GM12878 (cell line): Measurements from ENCODE around the gene LRRC7. TPM values are rescaled to one million over a fixed set of nuclear protein-coding genes. Genes with fewer than 3 reads are reported as not detected.

Experiments used
- ATAC-seq: fragments of 200-7000 bp; cut with Tn5 transposase; 3 replicates; pipeline ENCODE4 v1.9.1; 2020; ENCODE audit warnings: mild to moderate bottlenecking, moderate library complexity
- BruUV-seq: library from RNA; stranded (reverse); fragments of 400-500 nt; replicated peaks from 2 replicates; lab custom pipeline; 2021; lab: Mats Ljungman, UMichigan
- CTCF ChIA-PET: fragments of 300-600 bp; sonication (Branson Sonifier 250); formaldehyde crosslinking; extraction: SDS; loops from one replicate; lab custom pipeline; 2021; ENCODE audit warnings: inconsistent platforms; lab: Yijun Ruan, JAX
- POLR2A ChIA-PET: fragments of 350-600 bp; formaldehyde crosslinking; extraction: SDS; loops from one replicate; lab custom pipeline; 2021; ENCODE audit warnings: inconsistent platforms; lab: Charles Lee
- RAD21 ChIA-PET: fragments of 300-600 bp; sonication (Branson Sonifier 250); formaldehyde crosslinking; loops from one replicate; lab custom pipeline; 2023; ENCODE audit warnings: antibody characterized with exemption; ENCODE audit not compliant: unreplicated experiment; lab: Charles Lee
- SMC1A ChIA-PET: fragments of 300-600 bp; sonication (Branson Sonifier 250); formaldehyde crosslinking; loops from one replicate; lab custom pipeline; 2023; ENCODE audit not compliant: unreplicated experiment, uncharacterized antibody; lab: Charles Lee
- DNase-seq: peaks from one replicate; pipeline ENCODE4 v3.0.0-alpha.2; 2011; ENCODE audit warnings: low read depth, low spot score
- FAIRE-seq: peaks from 3 replicates; lab custom pipeline; 2011; peaks lifted over from hg19 to GRCh38; lab: Jason Lieb, UNC
- H2AFZ ChIP-seq: 2 replicates; pipeline ENCODE4 v1.6.0; 2011; ENCODE audit warnings: low read depth, low read length, control low read depth; ENCODE audit not compliant: control insufficient read depth
- H3K27ac ChIP-seq: 2 replicates; pipeline ENCODE4 v1.5.1; 2011; ENCODE audit warnings: control low read depth; ENCODE audit not compliant: control insufficient read depth, insufficient read depth
- H3K27me3 ChIP-seq, 2 experiments: replicated peaks in 1 of 2; 2 replicates each; pipeline versions ENCODE4 v1.6.0 to v1.6.1; 2011; ENCODE audit warnings: low read length in 1 of 2; ENCODE audit not compliant: control insufficient read depth in 2 of 2, insufficient read depth in 2 of 2
- H3K36me3 ChIP-seq, 2 experiments: 2 replicates each; pipeline ENCODE4 v1.5.1; 2011; ENCODE audit warnings: low read length in 1 of 2; ENCODE audit not compliant: control insufficient read depth in 2 of 2, insufficient read depth in 2 of 2
- H3K4me1 ChIP-seq: 2 replicates; pipeline ENCODE4 v1.6.1; 2011; ENCODE audit warnings: mild to moderate bottlenecking, low read length, moderate library complexity, mixed read lengths; ENCODE audit not compliant: control insufficient read depth, insufficient read depth
- H3K4me2 ChIP-seq: 2 replicates; pipeline ENCODE4 v1.6.0; 2011; ENCODE audit warnings: control low read depth; ENCODE audit not compliant: control insufficient read depth, insufficient read depth
- H3K4me3 ChIP-seq: fragments of 200-600 bp; sonication (generic); 2 replicates; pipeline ENCODE4 v1.5.1; 2016
- H3K79me2 ChIP-seq: 2 replicates; pipeline ENCODE4 v1.6.0; 2011; ENCODE audit warnings: low read length; ENCODE audit not compliant: control insufficient read depth, insufficient read depth
- H3K9ac ChIP-seq: 2 replicates; pipeline ENCODE4 v1.8.0; 2011; ENCODE audit warnings: low read length, control low read depth, mixed read lengths; ENCODE audit not compliant: control insufficient read depth, insufficient read depth
- H3K9me3 ChIP-seq: replicated peaks from 3 replicates; pipeline ENCODE4 v1.5.1; 2011; ENCODE audit warnings: mild to moderate bottlenecking, low read length; ENCODE audit not compliant: control insufficient read depth, insufficient read depth
- H4K20me1 ChIP-seq: 2 replicates; pipeline ENCODE4 v1.6.0; 2011; ENCODE audit not compliant: control insufficient read depth, insufficient read depth
- CHD1 ChIP-seq: IDR thresholded peaks from 2 replicates; pipeline ENCODE4 v1.6.1; 2012; ENCODE audit warnings: low read depth, low read length, improper control_type of control experiment
- CREB1 ChIP-seq: IDR thresholded peaks from 2 replicates; pipeline ENCODE4 v1.6.1; 2012; ENCODE audit warnings: low read depth, mild to moderate bottlenecking, inconsistent platforms
- CTCF ChIP-seq, 3 experiments: IDR thresholded peaks in 2 of 3; conservative IDR thresholded peaks in 1 of 3; 2 replicates each; pipeline ENCODE4 v1.5.1; 2011; ENCODE audit warnings: low read depth in 3 of 3, low read length in 3 of 3, mild to moderate bottlenecking in 3 of 3, control low read depth in 2 of 3, moderate library complexity in 2 of 3, inconsistent platforms in 1 of 3, mixed read lengths in 1 of 3; ENCODE audit not compliant: control insufficient read depth in 2 of 3, insufficient read depth in 1 of 3; ENCODE audit errors: extremely low read depth in 1 of 3
- EED ChIP-seq: sonication (generic); IDR thresholded peaks from 2 replicates; pipeline ENCODE4 v1.6.1; 2016; ENCODE audit warnings: antibody characterized with exemption, low read depth
- IKZF2 ChIP-seq, 2 experiments: fragments of 450-650 bp; IDR thresholded peaks; 2 replicates each; pipeline ENCODE4 v1.6.1; 2017; ENCODE audit warnings: mild to moderate bottlenecking in 2 of 2, moderate library complexity in 2 of 2
- PBX3 ChIP-seq: IDR thresholded peaks from 2 replicates; pipeline ENCODE4 v1.6.1; 2011; ENCODE audit warnings: mild to moderate bottlenecking, low read depth, low read length, moderate library complexity; ENCODE audit not compliant: insufficient replicate concordance
- PML ChIP-seq: IDR thresholded peaks from 2 replicates; pipeline ENCODE4 v1.6.1; 2012; ENCODE audit warnings: low read length, inconsistent platforms
- POLR2AphosphoS2 ChIP-seq: IDR thresholded peaks from 2 replicates; pipeline ENCODE4 v1.6.1; 2011; ENCODE audit warnings: low read depth, mild to moderate bottlenecking, low read length, improper control_type of control experiment, moderate library complexity
- RB1 ChIP-seq: fragments of 450-650 bp; formaldehyde crosslinking; IDR thresholded peaks from 2 replicates; pipeline ENCODE4 v1.6.1; 2017; ENCODE audit warnings: mild to moderate bottlenecking, borderline replicate concordance
- SPI1 ChIP-seq: IDR thresholded peaks from 2 replicates; pipeline ENCODE4 v1.6.1; 2011; ENCODE audit warnings: low read depth, mild to moderate bottlenecking, low read length, moderate library complexity, borderline replicate concordance; ENCODE audit not compliant: insufficient read depth
- SUPT20H ChIP-seq: IDR thresholded peaks from 2 replicates; pipeline ENCODE4 v1.6.1; 2011; ENCODE audit warnings: low read depth, mild to moderate bottlenecking, low read length, moderate library complexity, borderline replicate concordance; ENCODE audit not compliant: control insufficient read depth
- ZBTB33 ChIP-seq: fragments of 450-650 bp; IDR thresholded peaks from 2 replicates; pipeline ENCODE4 v1.6.1; 2017; ENCODE audit warnings: mild to moderate bottlenecking
- WGBS: methylation state at CpG from one replicate; pipeline ENCODE4 v1.1.6; 2016; ENCODE audit warnings: low lambda C conversion rate; ENCODE audit not compliant: insufficient replicate concordance, insufficient coverage; ENCODE audit errors: missing lambda C conversion rate; 5-methylcytosine and 5-hydroxymethylcytosine counted together
- in situ Hi-C: fragments of 300-500 bp; cut with MboI; formaldehyde crosslinking; loops from 9 replicates; pipeline ENCODE4 v1.14.3; 2018; ENCODE audit warnings: mixed read lengths
- intact Hi-C: fragments of 100-400 bp; cut with micrococcal nuclease; formaldehyde crosslinking; loops from one replicate; pipeline ENCODE4 v1.14.2; 2022; ENCODE audit not compliant: unreplicated experiment
- polyA plus RNA-seq, 11 experiments: library from polyadenylated mRNA; depleted of rRNA in 4 of 11; unstranded in 6 of 11; stranded (reverse) in 5 of 11; fragments of >200 nt; fragmentation: Nextera tagmentation in 4 of 11; fragmentation: Illumina TruSeq in 1 of 11; extraction: Ambion mirVana in 4 of 11; extraction: Trizol in 1 of 11; gene quantifications; 1 replicate in 1 of 11; 2 replicates in 10 of 11; pipeline versions ENCODE4 v1.2.1 to v1.2.3, GENCODE V29; 2011 to 2016; ENCODE audit warnings: inconsistent platforms in 2 of 11, missing spikeins in 2 of 11, low read depth in 1 of 11
- total RNA-seq, 4 experiments: library from RNA; depleted of rRNA in 3 of 4; stranded (reverse); fragments of >200 nt in 3 of 4; fragmentation: Illumina TruSeq in 1 of 4; extraction: Trizol in 1 of 4; gene quantifications; 2 replicates each; pipeline versions ENCODE4 v1.2.1 to v1.2.3, GENCODE V29; 2013 to 2021

LRRC7 gene
- total and polyA plus RNA-seq, 10 of the 15 experiments (the other 5 are each of a cell fraction or from before 2014, with no cell fraction given) = 0.05 to 1.4 (median 0.24) TPM; not detected in 5

- in situ Hi-C loops = no loop called here
- FAIRE-seq = peak; percentile 75
Measured at GRCh38 chr1:70033266-70033873, 465.6 kb downstream of the LRRC7 start.

GRCh38 chr1:70033936-70034335 lies 466.2 kb downstream of the LRRC7 start:
- Histone ChIP-seq H3K79me2 (no peaks in the 10 kb centered on the region), H3K36me3 (no peaks in the 10 kb centered on the region), H2AFZ (no peak overlapping the region), H3K9me3 (no peaks in the 10 kb centered on the region), H4K20me1 (no peaks in the 10 kb centered on the region), H3K4me3 (no peak overlapping the region), H3K4me2 (no peak overlapping the region), H3K27ac (no peak overlapping the region), H3K9ac (no peak overlapping the region), H3K27me3 (no peaks in the 10 kb centered on the region), H3K4me1 (no peaks in the 10 kb centered on the region)
- CTCF ChIA-PET = interaction anchor here (1.5 kb wide), 1 partner anchor 9 kb away, joined by 3 read pairs; no protein-coding TSS in a partner anchor
- intact Hi-C loops = no loop called here
- in situ Hi-C loops = no loop called here
- no peak for DNase-seq
- no peak for FAIRE-seq
- POLR2A ChIA-PET = no interaction called here
- RAD21 ChIA-PET = no interaction called here
- no TSS peak for BruUV-seq
- SMC1A ChIA-PET = no interaction called here
- ATAC-seq = no peak
- TF ChIP-seq IKZF2 (IDR thresholded peaks at IDR 0.05) (no peak), POLR2AphosphoS2 (no peak), RB1 (no peak), CHD1 (no peak), CTCF (IDR thresholded peaks at IDR 0.05 in 2 of 3, conservative IDR thresholded peaks at IDR 0.05 in 1 of 3; ENCODE audit: control insufficient read depth in 2 of 3, extremely low read depth in 1 of 3, insufficient read depth in 1 of 3, low read depth in 3 of 3, low read length in 3 of 3) (no peak), ZBTB33 (no peak), CREB1 (no peak)

More at GRCh38 chr1:70033266-70033873, 465.6 kb downstream of the LRRC7 start:
- BruUV-seq = no TSS peak
- no peaks in the 10 kb centered on the region for H3K36me3 ChIP-seq
- TF ChIP-seq PML = no peak
- TF ChIP-seq SPI1 = peak; percentile 49
- no peak for TF ChIP-seq EED
- no peak for TF ChIP-seq PBX3
- TF ChIP-seq SUPT20H = no peak
- DNase-seq (no peak), ATAC-seq (peak; percentile 71)
- ChIA-PET RAD21 (no interaction called here), POLR2A (no interaction called here), CTCF (interaction anchor here (1.5 kb wide), 1 partner anchor 9 kb away, joined by 3 read pairs; no protein-coding TSS in a partner anchor), SMC1A (interaction anchor here (0.6 kb wide), 1 partner anchor 9 kb away, joined by 3 read pairs; no protein-coding TSS in a partner anchor)
- no peaks in the 10 kb centered on the region for H3K79me2 ChIP-seq
- WGBS = 27% methylated on average over 5 of the region's 5 CpGs
- H3K4me1 ChIP-seq = no peaks in the 10 kb centered on the region
- H3K9ac ChIP-seq = no peak overlapping the region
- H2AFZ ChIP-seq = no peak overlapping the region
- H4K20me1 ChIP-seq = no peaks in the 10 kb centered on the region
- intact Hi-C loops = no loop called here
- H3K4me2 ChIP-seq = no peak overlapping the region
- no peak overlapping the region for H3K27ac ChIP-seq
- no peaks in the 10 kb centered on the region for H3K27me3 ChIP-seq
- H3K9me3 ChIP-seq = no peaks in the 10 kb centered on the region
- H3K4me3 ChIP-seq = no peak overlapping the region
